ENCODE measurements around the gene PARD3.

DNA sequence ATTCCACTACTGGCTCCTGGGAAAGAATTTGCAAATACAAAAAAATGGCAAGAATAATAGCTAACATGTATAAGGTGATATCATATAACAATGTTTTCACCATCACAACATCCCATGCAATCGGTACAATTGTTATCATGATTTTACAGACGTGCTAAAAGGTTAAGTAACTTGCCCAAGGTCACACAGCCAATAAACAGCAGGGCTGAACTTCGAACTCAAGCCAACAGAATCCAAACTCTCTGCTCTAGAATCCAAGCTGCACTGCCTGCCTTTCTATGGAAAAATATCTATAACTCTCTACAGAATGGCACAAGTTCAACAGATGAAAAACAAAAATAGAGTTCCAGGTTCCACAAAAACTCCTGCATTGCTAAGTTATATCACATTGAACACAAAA, 160.9 kb downstream of the PARD3 start:
- TF ChIP-seq, protein P1, sequence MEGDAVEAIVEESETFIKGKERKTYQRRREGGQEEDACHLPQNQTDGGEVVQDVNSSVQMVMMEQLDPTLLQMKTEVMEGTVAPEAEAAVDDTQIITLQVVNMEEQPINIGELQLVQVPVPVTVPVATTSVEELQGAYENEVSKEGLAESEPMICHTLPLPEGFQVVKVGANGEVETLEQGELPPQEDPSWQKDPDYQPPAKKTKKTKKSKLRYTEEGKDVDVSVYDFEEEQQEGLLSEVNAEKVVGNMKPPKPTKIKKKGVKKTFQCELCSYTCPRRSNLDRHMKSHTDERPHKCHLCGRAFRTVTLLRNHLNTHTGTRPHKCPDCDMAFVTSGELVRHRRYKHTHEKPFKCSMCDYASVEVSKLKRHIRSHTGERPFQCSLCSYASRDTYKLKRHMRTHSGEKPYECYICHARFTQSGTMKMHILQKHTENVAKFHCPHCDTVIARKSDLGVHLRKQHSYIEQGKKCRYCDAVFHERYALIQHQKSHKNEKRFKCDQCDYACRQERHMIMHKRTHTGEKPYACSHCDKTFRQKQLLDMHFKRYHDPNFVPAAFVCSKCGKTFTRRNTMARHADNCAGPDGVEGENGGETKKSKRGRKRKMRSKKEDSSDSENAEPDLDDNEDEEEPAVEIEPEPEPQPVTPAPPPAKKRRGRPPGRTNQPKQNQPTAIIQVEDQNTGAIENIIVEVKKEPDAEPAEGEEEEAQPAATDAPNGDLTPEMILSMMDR (IDR thresholded peaks at IDR 0.05): no peak
- TF ChIP-seq POLR2A (IDR thresholded peaks at IDR 0.05): no peak
